Kidney (tissue), 14 donors: ENCODE measurements around the gene ISLR. TPM values are rescaled to one million over a fixed set of nuclear protein-coding genes. Genes with fewer than 3 reads are reported as not detected.

Source experiments
- DNase-seq, 5 donors: peaks; one replicate each; pipeline ENCODE4 v3.0.0-alpha.2; 2013 to 2020
- FAIRE-seq: peaks from 2 replicates; lab custom pipeline; 2012; peaks lifted over from hg19 to GRCh38; lab: Jason Lieb, UNC
- H3K27ac ChIP-seq, 2 donors: one replicate each; pipeline ENCODE4 v1.7.0; 2013; ENCODE audit warnings: low read depth in 2 of 2, low read length in 2 of 2, inconsistent platforms in 1 of 2
- H3K27me3 ChIP-seq: one replicate; pipeline ENCODE4 v1.7.1; 2013; ENCODE audit warnings: low read length, inconsistent platforms; ENCODE audit not compliant: control insufficient read depth, insufficient read depth
- H3K36me3 ChIP-seq, 3 donors: one replicate each; pipeline versions ENCODE4 v1.7.0 to v1.7.1; 2013; ENCODE audit warnings: low read length in 3 of 3, control low read depth in 1 of 3, inconsistent platforms in 1 of 3; ENCODE audit not compliant: insufficient read depth in 3 of 3, control insufficient read depth in 2 of 3
- H3K4me1 ChIP-seq, 3 donors: one replicate each; pipeline versions ENCODE4 v1.7.0 to v1.7.1; 2013; ENCODE audit warnings: low read length in 3 of 3, inconsistent platforms in 1 of 3, low read depth in 1 of 3; ENCODE audit not compliant: control insufficient read depth in 2 of 3, insufficient read depth in 2 of 3
- H3K4me3 ChIP-seq, 3 donors: one replicate each; pipeline versions ENCODE4 v1.7.0 to v1.8.1; 2013; ENCODE audit warnings: low read length in 3 of 3, control low read depth in 1 of 3, inconsistent platforms in 1 of 3
- H3K9ac ChIP-seq, 3 donors: one replicate each; pipeline versions ENCODE4 v1.7.0 to v1.7.1; 2013; ENCODE audit warnings: low read length in 3 of 3, control low read depth in 1 of 3, inconsistent platforms in 1 of 3
- H3K9me3 ChIP-seq, 3 donors: one replicate each; pipeline versions ENCODE4 v1.7.0 to v1.7.1; 2013; ENCODE audit warnings: low read length in 3 of 3, control low read depth in 1 of 3, inconsistent platforms in 1 of 3; ENCODE audit not compliant: control insufficient read depth in 2 of 3, insufficient read depth in 1 of 3
- intact Hi-C: fragments of 100-400 bp; cut with DNase I; formaldehyde crosslinking; loops from one replicate; pipeline ENCODE4 v1.11.1; 2022
- polyA plus RNA-seq: library from polyadenylated mRNA; stranded (reverse); fragments of 350-450 nt; fragmentation: Illumina TruSeq; extraction: RNeasy Lipid Tissue Mini Kit (QIAGEN cat#74804); gene quantifications from one replicate; pipeline ENCODE4 v1.2.3, GENCODE V29; 2014; ENCODE audit warnings: low read depth, low replicate concordance; ENCODE audit not compliant: insufficient read depth
- total RNA-seq: library from RNA; stranded (reverse); fragmentation: NEBNext Ultra II Directional; extraction: Animal tissue kit (Norgen Biotek cat#: 25700); gene quantifications from one replicate; pipeline ENCODE4 v1.2.1, GENCODE V29; 2021
- TF ChIP-seq, protein P1 (sequence below): IDR thresholded peaks from 3 replicates; pipeline ENCODE4 v1.5.1; 2012; ENCODE audit warnings: mild to moderate bottlenecking, moderate library complexity, borderline replicate concordance; ENCODE audit not compliant: insufficient read depth; ENCODE audit errors: extremely low read depth
- donor health status: control.
- donor health status: control.
- donor health status: control.
- donor health status: control.
- donor health status: control.
- donor health status: DM: yes; HTN: yes; CAD: no.
- donor health status: Normal renal cell carcinoma (clear cell type).

ISLR gene
- total and polyA plus RNA-seq, 2 donors from 2014 or later, result 18.8 to 30.2 TPM

GRCh38 chr15:74200412-74200815 lies 26.9 kb downstream of the ISLR start:
- intact Hi-C loops, result no loop called here

DNA sequence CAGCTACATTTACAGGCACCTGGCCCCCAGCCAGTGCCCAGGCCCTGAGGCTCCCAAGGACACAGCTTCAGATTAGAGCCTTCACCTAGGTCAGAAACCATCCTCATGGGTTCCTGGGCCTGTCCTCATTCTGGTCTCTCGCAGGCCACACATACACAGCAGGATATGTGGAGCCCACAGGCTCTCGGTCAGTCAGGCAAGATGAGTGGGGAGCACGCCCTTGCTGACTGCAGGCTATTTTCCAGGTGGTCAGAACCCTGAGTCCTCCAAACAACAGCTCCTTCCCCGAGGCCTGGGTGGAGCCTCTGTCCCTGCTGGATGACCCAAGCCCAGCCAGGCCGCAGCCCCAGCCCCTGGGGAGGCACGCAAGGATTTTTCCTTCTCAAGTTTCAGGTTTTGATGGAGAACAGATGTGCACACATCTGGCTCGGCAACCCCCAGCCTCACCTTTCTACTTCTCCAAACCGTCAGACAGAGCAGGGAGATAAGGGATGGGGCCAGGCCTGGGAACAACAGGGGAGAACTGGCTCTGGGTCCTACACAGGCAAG lies 27.4 kb downstream of the ISLR start:
- TF ChIP-seq, protein P1, sequence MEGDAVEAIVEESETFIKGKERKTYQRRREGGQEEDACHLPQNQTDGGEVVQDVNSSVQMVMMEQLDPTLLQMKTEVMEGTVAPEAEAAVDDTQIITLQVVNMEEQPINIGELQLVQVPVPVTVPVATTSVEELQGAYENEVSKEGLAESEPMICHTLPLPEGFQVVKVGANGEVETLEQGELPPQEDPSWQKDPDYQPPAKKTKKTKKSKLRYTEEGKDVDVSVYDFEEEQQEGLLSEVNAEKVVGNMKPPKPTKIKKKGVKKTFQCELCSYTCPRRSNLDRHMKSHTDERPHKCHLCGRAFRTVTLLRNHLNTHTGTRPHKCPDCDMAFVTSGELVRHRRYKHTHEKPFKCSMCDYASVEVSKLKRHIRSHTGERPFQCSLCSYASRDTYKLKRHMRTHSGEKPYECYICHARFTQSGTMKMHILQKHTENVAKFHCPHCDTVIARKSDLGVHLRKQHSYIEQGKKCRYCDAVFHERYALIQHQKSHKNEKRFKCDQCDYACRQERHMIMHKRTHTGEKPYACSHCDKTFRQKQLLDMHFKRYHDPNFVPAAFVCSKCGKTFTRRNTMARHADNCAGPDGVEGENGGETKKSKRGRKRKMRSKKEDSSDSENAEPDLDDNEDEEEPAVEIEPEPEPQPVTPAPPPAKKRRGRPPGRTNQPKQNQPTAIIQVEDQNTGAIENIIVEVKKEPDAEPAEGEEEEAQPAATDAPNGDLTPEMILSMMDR, result no peak
- Histone ChIP-seq H3K4me3 (no peak overlapping the region), H3K9ac (no peak overlapping the region), H3K4me1 (peaks cover 5 to 11% (median 6%) of the 10 kb centered on the region in 3 donors), H3K27ac (no peak overlapping the region), H3K9me3 (no peaks in the 10 kb centered on the region), H3K36me3 (no peaks in the 10 kb centered on the region), H3K27me3 (no peaks in the 10 kb centered on the region)
- intact Hi-C loops, result no loop called here
- DNase-seq (peak in 3 of 5 donors; percentile 61 to 87 (median 65)), FAIRE-seq (no peak)

More at GRCh38 chr15:74200412-74200815, 26.9 kb downstream of the ISLR start:
- no peak for FAIRE-seq
- DNase-seq, result peak in 1 of 5 donors; percentile 81
- TF ChIP-seq, protein P1, result no peak
- Histone ChIP-seq H3K9ac (no peak overlapping the region), H3K4me1 (peaks cover 3 to 7% (median 6%) of the 10 kb centered on the region in 3 donors), H3K4me3 (no peak overlapping the region), H3K36me3 (no peaks in the 10 kb centered on the region), H3K27me3 (no peaks in the 10 kb centered on the region), H3K9me3 (no peaks in the 10 kb centered on the region), H3K27ac (no peak overlapping the region)

DNA sequence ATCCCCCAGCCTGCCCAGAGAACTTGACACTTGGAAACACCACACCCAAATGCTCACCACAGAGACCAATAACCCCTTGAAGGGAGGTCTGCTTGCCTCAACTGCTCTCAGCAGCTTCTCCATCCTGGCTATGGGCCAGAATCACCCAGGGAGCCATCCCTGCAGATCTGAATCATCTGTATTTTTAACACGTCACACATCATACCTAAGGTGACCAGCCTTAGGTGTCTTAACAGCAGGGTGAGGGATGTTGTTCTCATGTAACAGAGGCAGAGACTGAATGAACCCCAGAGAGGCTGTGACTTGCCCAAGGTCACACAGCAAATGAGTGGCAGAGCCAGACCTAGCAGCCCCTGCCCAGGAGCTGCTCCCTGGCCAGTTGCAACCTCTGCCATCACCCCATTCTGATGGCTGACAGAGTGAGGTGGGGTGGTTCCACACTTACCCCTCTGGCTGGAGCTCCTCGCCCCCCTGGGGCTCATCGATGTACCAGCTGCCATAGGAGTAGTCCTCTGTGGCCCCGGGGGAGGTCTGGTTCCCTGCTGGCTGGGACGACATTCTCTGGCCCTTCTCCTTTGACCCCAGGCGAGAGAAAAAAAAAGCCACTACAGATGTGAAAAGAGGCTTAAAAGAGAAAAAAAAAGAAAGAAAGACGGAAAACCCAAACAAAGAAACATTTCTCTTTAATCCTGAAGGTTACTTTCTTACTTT lies 28.4 kb downstream of the ISLR start:
- peaks cover 10 to 17% (median 11%) of the 10 kb centered on the region in 3 donors for H3K4me1 ChIP-seq
- no peaks in the 10 kb centered on the region for H3K27me3 ChIP-seq
- no peaks in the 10 kb centered on the region for H3K36me3 ChIP-seq
- FAIRE-seq, result no peak
- TF ChIP-seq, protein P1, result no peak
- no peak overlapping the region for H3K4me3 ChIP-seq
- H3K9me3 ChIP-seq, result no peaks in the 10 kb centered on the region
- no peak overlapping the region for H3K27ac ChIP-seq
- intact Hi-C loops, result no loop called here
- no peak overlapping the region for H3K9ac ChIP-seq
- no peak for DNase-seq
